IPS-11a (cell line): Measurements from ENCODE around the gene NIPA2.

Source experiments
- H3K4me3 ChIP-seq: one replicate; pipeline ENCODE4 v1.5.1; 2013; ENCODE audit warnings: low read depth, low read length, control low read depth

Gene NIPA2

GRCh38 chr15:22831473-22831872, 7.0 kb upstream of the NIPA2 start:
- no peak overlapping the region for H3K4me3 ChIP-seq

- H3K4me3 ChIP-seq = peak overlapping the region; percentile 94
These were observed 705 bp downstream of the NIPA2 start for GRCh38 chr15:22839046-22839695.

GRCh38 chr15:22844421-22845288, 6.2 kb downstream of the NIPA2 start:
- no peak overlapping the region for H3K4me3 ChIP-seq

- no peak overlapping the region for H3K4me3 ChIP-seq
These were observed 6.9 kb downstream of the NIPA2 start for GRCh38 chr15:22845289-22845900.

- H3K4me3 ChIP-seq = no peak overlapping the region
These were observed 7.6 kb downstream of the NIPA2 start for GRCh38 chr15:22846073-22846472.

- no peak overlapping the region for H3K4me3 ChIP-seq
These were observed 11.6 kb downstream of the NIPA2 start for GRCh38 chr15:22850055-22850454.

GRCh38 chr15:22851513-22851912, 13.0 kb downstream of the NIPA2 start:
- no peak overlapping the region for H3K4me3 ChIP-seq

- H3K4me3 ChIP-seq = no peak overlapping the region
These were observed 17.3 kb downstream of the NIPA2 start for GRCh38 chr15:22855791-22856190.

- H3K4me3 ChIP-seq = no peak overlapping the region
These were observed 18.2 kb downstream of the NIPA2 start for GRCh38 chr15:22856659-22857058.

GRCh38 chr15:22861161-22861560, 22.7 kb downstream of the NIPA2 start:
- H3K4me3 ChIP-seq = no peak overlapping the region

GRCh38 chr15:22863356-22863755, 24.9 kb downstream of the NIPA2 start:
- no peak overlapping the region for H3K4me3 ChIP-seq

GRCh38 chr15:22866079-22866478, 27.6 kb downstream of the NIPA2 start:
- no peak overlapping the region for H3K4me3 ChIP-seq

GRCh38 chr15:22867886-22868285, 29.4 kb downstream of the NIPA2 start:
- H3K4me3 ChIP-seq = no peak overlapping the region

GRCh38 chr15:22868495-22868894, 30.0 kb downstream of the NIPA2 start:
- H3K4me3 ChIP-seq = no peak overlapping the region

- H3K4me3 ChIP-seq = no peak overlapping the region
These were observed 30.5 kb downstream of the NIPA2 start for GRCh38 chr15:22868928-22869327.

- H3K4me3 ChIP-seq = no peak overlapping the region
These were observed 31.4 kb downstream of the NIPA2 start for GRCh38 chr15:22869856-22870255.

GRCh38 chr15:22870865-22871264, 32.4 kb downstream of the NIPA2 start:
- no peak overlapping the region for H3K4me3 ChIP-seq

- H3K4me3 ChIP-seq = no peak overlapping the region
These were observed 33.1 kb downstream of the NIPA2 start for GRCh38 chr15:22871481-22872086.

GRCh38 chr15:22872936-22873701, 34.7 kb downstream of the NIPA2 start:
- H3K4me3 ChIP-seq = no peak overlapping the region

GRCh38 chr15:22873841-22874240, 35.4 kb downstream of the NIPA2 start:
- H3K4me3 ChIP-seq = no peak overlapping the region

- no peak overlapping the region for H3K4me3 ChIP-seq
These were observed 35.8 kb downstream of the NIPA2 start for GRCh38 chr15:22874256-22874655.
